H1 (cell line): ENCODE results near the gene TMEM120A. TPM values are rescaled to one million over a fixed set of nuclear protein-coding genes. Genes with fewer than 3 reads are reported as not detected.

Experiments
- CTCF ChIA-PET: fragments of 300-600 bp; sonication (Branson Sonifier 250); formaldehyde crosslinking; loops from one replicate; lab custom pipeline; 2021; ENCODE audit not compliant: partially characterized antibody; lab: Charles Lee
- POLR2A ChIA-PET: fragments of 300-600 bp; sonication (Branson Sonifier 250); formaldehyde crosslinking; loops from one replicate; lab custom pipeline; 2021; ENCODE audit warnings: inconsistent platforms; ENCODE audit not compliant: partially characterized antibody; lab: Charles Lee
- DNase-seq, 2 experiments: peaks; one replicate each; pipeline versions ENCODE4 v3.0.0 to v3.0.0-alpha.2; 2010 to 2022; ENCODE audit warnings: low spot score in 2 of 2, low read depth in 1 of 2, mixed read lengths in 1 of 2
- FAIRE-seq: peaks from 2 replicates; lab custom pipeline; 2011; peaks lifted over from hg19 to GRCh38; lab: Jason Lieb, UNC
- H2AFZ ChIP-seq: 2 replicates; pipeline ENCODE4 v1.8.1; 2012; ENCODE audit warnings: low read length, inconsistent platforms
- H2AK5ac ChIP-seq: 2 replicates; pipeline ENCODE4 v1.6.1; 2013; ENCODE audit warnings: low read depth, low read length
- H2BK120ac ChIP-seq: replicated peaks from 2 replicates; pipeline ENCODE3; 2013; ENCODE audit warnings: low read depth, low read length, inconsistent platforms
- H2BK12ac ChIP-seq: 2 replicates; pipeline ENCODE4 v1.6.1; 2013; ENCODE audit warnings: low read depth, low read length
- H2BK15ac ChIP-seq: 2 replicates; pipeline ENCODE4 v1.6.1; 2013; ENCODE audit warnings: low read length
- H2BK20ac ChIP-seq: 2 replicates; pipeline ENCODE4 v1.6.1; 2013; ENCODE audit warnings: low read length
- H2BK5ac ChIP-seq: 2 replicates; pipeline ENCODE4 v1.6.1; 2013; ENCODE audit warnings: low read depth, low read length
- H3K14ac ChIP-seq: 2 replicates; pipeline ENCODE4 v1.6.1; 2013; ENCODE audit warnings: inconsistent platforms; ENCODE audit not compliant: insufficient read length
- H3K18ac ChIP-seq: 2 replicates; pipeline ENCODE4 v1.6.1; 2013; ENCODE audit warnings: low read length; ENCODE audit errors: extremely low read depth
- H3K23ac ChIP-seq: 2 replicates; pipeline ENCODE4 v1.6.1; 2013; ENCODE audit warnings: inconsistent platforms; ENCODE audit not compliant: insufficient read length
- H3K23me2 ChIP-seq: 2 replicates; pipeline ENCODE4 v1.6.1; 2013; ENCODE audit warnings: low read depth, low read length
- H3K27ac ChIP-seq: 2 replicates; pipeline ENCODE4 v1.6.1; 2011; ENCODE audit warnings: low read depth, low read length, inconsistent platforms
- H3K27me3 ChIP-seq, 4 experiments: replicated peaks in 1 of 4; 1 replicate in 1 of 4; 2 replicates in 3 of 4; pipeline versions ENCODE4 v1.6.1 to v1.8.1; 2011 to 2013; ENCODE audit warnings: low read length in 3 of 4, mild to moderate bottlenecking in 3 of 4, inconsistent platforms in 2 of 4, mixed read lengths in 2 of 4, moderate library complexity in 1 of 4; ENCODE audit not compliant: control insufficient read depth in 3 of 4, insufficient read depth in 3 of 4; ENCODE audit errors: extremely low read depth in 1 of 4
- H3K36me3 ChIP-seq, 4 experiments: 2 replicates each; pipeline versions ENCODE4 v1.6.1 to v1.8.1; 2011 to 2013; ENCODE audit warnings: mild to moderate bottlenecking in 4 of 4, low read length in 3 of 4, moderate library complexity in 2 of 4, control low read depth in 1 of 4, inconsistent platforms in 1 of 4; ENCODE audit not compliant: insufficient read depth in 4 of 4, control insufficient read depth in 2 of 4
- H3K4ac ChIP-seq: replicated peaks from 2 replicates; pipeline ENCODE3; 2013; ENCODE audit warnings: low read length, low read depth, mixed read lengths, inconsistent platforms; ENCODE audit not compliant: insufficient read length
- H3K4me1 ChIP-seq, 4 experiments: replicated peaks in 1 of 4; 1 replicate in 1 of 4; 2 replicates in 3 of 4; pipeline versions ENCODE4 v1.6.1 to v1.8.1; 2011 to 2013; ENCODE audit warnings: low read length in 3 of 4, inconsistent platforms in 2 of 4, mixed read lengths in 1 of 4; ENCODE audit not compliant: insufficient read depth in 4 of 4, control insufficient read depth in 3 of 4
- H3K4me2 ChIP-seq, 2 experiments: 2 replicates each; pipeline versions ENCODE4 v1.6.1 to v1.8.1; 2011 to 2013; ENCODE audit warnings: low read depth in 2 of 2, low read length in 2 of 2, control low read depth in 1 of 2, inconsistent platforms in 1 of 2, mild to moderate bottlenecking in 1 of 2; ENCODE audit not compliant: insufficient read depth in 1 of 2
- H3K4me3 ChIP-seq, 4 experiments: fragments of 200-600, 300-600 bp in 1 of 4; sonication (generic), shearing (Covaris generic), sonication (Bioruptor Twin) in 1 of 4; 2 replicates each; pipeline versions ENCODE4 v1.5.1 to v1.8.1; 2011 to 2016; ENCODE audit warnings: low read length in 4 of 4, low read depth in 3 of 4, control low read depth in 2 of 4, inconsistent platforms in 2 of 4, mild to moderate bottlenecking in 2 of 4, mixed read lengths in 1 of 4, moderate library complexity in 1 of 4; ENCODE audit not compliant: insufficient read depth in 2 of 4; ENCODE audit errors: extremely low read depth in 1 of 4
- H3K56ac ChIP-seq: replicated peaks from 2 replicates; pipeline ENCODE3; 2013; ENCODE audit warnings: low read depth, mild to moderate bottlenecking, mixed read lengths, low read length, inconsistent platforms; ENCODE audit not compliant: insufficient read length
- H3K79me1 ChIP-seq: 2 replicates; pipeline ENCODE4 v1.6.1; 2013; ENCODE audit warnings: low read depth, low read length, control low read depth
- H3K79me2 ChIP-seq, 2 experiments: 2 replicates each; pipeline versions ENCODE4 v1.6.1 to v1.8.1; 2012 to 2013; ENCODE audit warnings: low read length in 2 of 2, mild to moderate bottlenecking in 2 of 2, inconsistent platforms in 1 of 2; ENCODE audit not compliant: insufficient read depth in 2 of 2, control insufficient read depth in 1 of 2
- H3K9ac ChIP-seq, 4 experiments: replicated peaks in 1 of 4; 1 replicate in 1 of 4; 2 replicates in 3 of 4; pipeline versions ENCODE4 v1.6.1 to v1.8.1; 2011 to 2013; ENCODE audit warnings: low read depth in 3 of 4, low read length in 3 of 4, control low read depth in 2 of 4, mild to moderate bottlenecking in 2 of 4, moderate library complexity in 2 of 4, inconsistent platforms in 1 of 4; ENCODE audit errors: extremely low read depth in 1 of 4
- H3K9me3 ChIP-seq, 2 experiments: 2 replicates each; pipeline versions ENCODE4 v1.6.1 to v1.8.1; 2012 to 2013; ENCODE audit warnings: mild to moderate bottlenecking in 2 of 2, moderate library complexity in 2 of 2, control low read depth in 1 of 2, inconsistent platforms in 1 of 2, low read depth in 1 of 2, low read length in 1 of 2, mixed read lengths in 1 of 2; ENCODE audit not compliant: insufficient read depth in 2 of 2
- H4K20me1 ChIP-seq, 2 experiments: replicated peaks in 1 of 2; 2 replicates each; pipeline versions ENCODE3 to v1.8.1; 2011 to 2013; ENCODE audit warnings: inconsistent platforms in 2 of 2, low read length in 2 of 2, mild to moderate bottlenecking in 1 of 2; ENCODE audit not compliant: insufficient read depth in 2 of 2, control insufficient read depth in 1 of 2
- H4K5ac ChIP-seq: 2 replicates; pipeline ENCODE4 v1.6.1; 2013; ENCODE audit warnings: low read length, low read depth, mixed read lengths, inconsistent platforms; ENCODE audit not compliant: insufficient read length
- H4K8ac ChIP-seq: 2 replicates; pipeline ENCODE4 v1.8.0; 2013; ENCODE audit warnings: mild to moderate bottlenecking, moderate library complexity, low read length, inconsistent platforms; ENCODE audit not compliant: insufficient read depth; ENCODE audit errors: extremely low read depth
- H4K91ac ChIP-seq: replicated peaks from 2 replicates; pipeline ENCODE3; 2013; ENCODE audit warnings: low read length, mixed read lengths, inconsistent platforms; ENCODE audit not compliant: insufficient read length
- ASH2L ChIP-seq: fragments of 200-600, 300-600 bp; sonication (generic); IDR thresholded peaks from one replicate; pipeline ENCODE4 v1.7.1; 2017; ENCODE audit warnings: low read length
- CTBP2 ChIP-seq: IDR thresholded peaks from 2 replicates; pipeline ENCODE4 v1.7.0; 2011; ENCODE audit warnings: borderline replicate concordance, mild to moderate bottlenecking, moderate library complexity, mixed read lengths, low read length; ENCODE audit not compliant: insufficient read depth, insufficient read length
- E2F6 ChIP-seq: IDR thresholded peaks from 2 replicates; pipeline ENCODE4 v1.6.1; 2012; ENCODE audit warnings: inconsistent platforms
- FOSL1 ChIP-seq: IDR thresholded peaks from 2 replicates; pipeline ENCODE4 v1.6.1; 2011; ENCODE audit warnings: mild to moderate bottlenecking, low read depth, low read length, moderate library complexity; ENCODE audit not compliant: insufficient read depth
- GTF2F1 ChIP-seq: IDR thresholded peaks from 2 replicates; pipeline ENCODE4 v1.6.1; 2012; ENCODE audit warnings: low read depth, low read length, improper control_type of control experiment, borderline replicate concordance
- HDAC6 ChIP-seq: IDR thresholded peaks from one replicate; pipeline ENCODE4 v1.7.1; 2012; ENCODE audit warnings: low read depth, mild to moderate bottlenecking, inconsistent platforms, low read length, moderate library complexity
- KDM4A ChIP-seq: IDR thresholded peaks from one replicate; pipeline ENCODE4 v1.7.1; 2012; ENCODE audit warnings: low read depth, mild to moderate bottlenecking, moderate library complexity, low read length, inconsistent platforms; ENCODE audit not compliant: severe bottlenecking
- POU5F1 ChIP-seq: IDR thresholded peaks from 2 replicates; pipeline ENCODE4 v1.6.1; 2011; ENCODE audit warnings: low read depth, mild to moderate bottlenecking, low read length, moderate library complexity
- RXRA ChIP-seq: IDR thresholded peaks from 2 replicates; pipeline ENCODE4 v1.6.1; 2011; ENCODE audit warnings: low read depth, mild to moderate bottlenecking, low read length, moderate library complexity; ENCODE audit not compliant: insufficient read depth
- SP4 ChIP-seq: IDR thresholded peaks from 2 replicates; pipeline ENCODE4 v1.6.1; 2012; ENCODE audit warnings: low read length, inconsistent platforms
- TAF1 ChIP-seq: IDR thresholded peaks from 2 replicates; pipeline ENCODE4 v1.6.1; 2011; ENCODE audit warnings: mild to moderate bottlenecking, low read depth, low read length
- TAF7 ChIP-seq: optimal IDR thresholded peaks from 2 replicates; pipeline ENCODE3; 2011; ENCODE audit warnings: low read depth, mild to moderate bottlenecking, inconsistent platforms, low read length, moderate library complexity, borderline replicate concordance
- USF2 ChIP-seq: IDR thresholded peaks from 2 replicates; pipeline ENCODE4 v1.6.1; 2011; ENCODE audit warnings: low read length, improper control_type of control experiment
- WGBS, 2 experiments: shearing (Covaris generic) in 1 of 2; methylation state at CpG; one replicate each; pipeline versions ENCODE4 v1.1.6 to v1.1.7; 2013 to 2015; ENCODE audit warnings: low lambda C conversion rate in 2 of 2, mixed read lengths in 2 of 2, inconsistent platforms in 1 of 2, low coverage in 1 of 2, missing lambda C conversion rate in 1 of 2; ENCODE audit not compliant: insufficient replicate concordance in 2 of 2, insufficient coverage in 1 of 2, insufficient read length in 1 of 2; ENCODE audit errors: extremely low coverage in 1 of 2, missing lambda C conversion rate in 1 of 2; 5-methylcytosine and 5-hydroxymethylcytosine counted together
- polyA plus RNA-seq, 7 experiments: library from polyadenylated mRNA; depleted of rRNA in 3 of 7; stranded (reverse) in 5 of 7; unstranded in 2 of 7; fragments of >200 nt in 5 of 7; fragments of 200-250 nt in 2 of 7; gene quantifications; 1 replicate in 5 of 7; 2 replicates in 1 of 7; 4 replicates in 1 of 7; pipeline versions ENCODE4 v1.2.1 to v1.2.3, GENCODE V29; 2011 to 2013; ENCODE audit warnings: missing spikeins in 2 of 7, mixed read lengths in 2 of 7
- total RNA-seq: library from RNA; stranded (reverse); fragmentation: NEBNext Ultra II Directional; extraction: Animal tissue kit (Norgen Biotek cat#: 25700); gene quantifications from 2 replicates; pipeline ENCODE4 v1.2.1, GENCODE V29; 2021

The TMEM120A gene
- total and polyA plus RNA-seq, 2 of the 8 experiments (the other 6 are each of a cell fraction or from before 2014, with no cell fraction given): 15.6 to 49.9 TPM

GRCh38 chr7:75998038-75998437 is 3.6 kb upstream of the TMEM120A start:
- Histone ChIP-seq H2BK5ac (no peak overlapping the region), H3K4ac (no peak overlapping the region), H4K5ac (no peak overlapping the region), H3K56ac (no peak overlapping the region), H2BK15ac (no peak overlapping the region), H2BK120ac (no peak overlapping the region), H2AK5ac (no peak overlapping the region), H3K14ac (no peak overlapping the region), H2BK12ac (no peak overlapping the region), H3K36me3 (no peaks in the 10 kb centered on the region; a peak in 1 of 8 replicates), H3K9me3 (no peaks in the 10 kb centered on the region), H4K91ac (no peak overlapping the region), H3K4me2 (no peak overlapping the region), H3K27me3 (no peaks in the 10 kb centered on the region), H3K4me1 (peaks cover 0 to 16% (median 11%) of the 10 kb centered on the region in 4 experiments; a peak in 6 of 7 replicates), H3K79me1 (no peaks in the 10 kb centered on the region), H3K23me2 (peaks cover 11% of the 10 kb centered on the region; the same call in 1 of the 2 replicates), H4K8ac (no peak overlapping the region), H3K4me3 (no peak overlapping the region), H2BK20ac (no peak overlapping the region), H4K20me1 (no peaks in the 10 kb centered on the region), H3K27ac (no peak overlapping the region), H2AFZ (no peak overlapping the region), H3K18ac (no peak overlapping the region), H3K23ac (no peak overlapping the region), H3K79me2 (no peaks in the 10 kb centered on the region), H3K9ac (no peak overlapping the region)
- DNase-seq: no peak
- ChIA-PET CTCF (interaction anchor here (1.3 to 2.1 kb wide), 2 partner anchors 11 to 22 kb away, joined by 3 to 6 read pairs; no protein-coding TSS in a partner anchor), POLR2A (no interaction called here)
- 88% methylated on average over 1 of the region's 1 CpG; no CpG with 5 or more reads in 1 of the 2 experiments for WGBS, 2 experiments
- FAIRE-seq: no peak
- TF ChIP-seq SP4 (no peak), GTF2F1 (no peak), USF2 (no peak), KDM4A (no peak), TAF7 (no peak), TAF1 (no peak), POU5F1 (no peak), FOSL1 (no peak), HDAC6 (no peak), CTBP2 (no peak), E2F6 (no peak), RXRA (no peak), ASH2L (no peak)
